MCF 10A (cell line): Measurements from ENCODE around the gene FERMT2. TPM values are rescaled to one million over a fixed set of nuclear protein-coding genes. Genes with fewer than 3 reads are reported as not detected.

Experiments
- BruUV-seq: library from RNA; stranded (reverse); fragments of 400-500 nt; replicated peaks from 2 replicates; lab custom pipeline; 2021; lab: Mats Ljungman, UMichigan
- CTCF ChIA-PET: fragments of 300-600 bp; sonication (Branson Sonifier 250); formaldehyde crosslinking; extraction: SDS; loops from one replicate; lab custom pipeline; 2021; ENCODE audit warnings: antibody characterized with exemption, inconsistent platforms; lab: Yijun Ruan, JAX
- POLR2A ChIA-PET: fragments of 300-600, 350-650 bp; sonication (Branson Sonifier 250); formaldehyde crosslinking; extraction: SDS; loops from one replicate; lab custom pipeline; 2020; ENCODE audit warnings: antibody characterized with exemption, inconsistent platforms; lab: Yijun Ruan, JAX
- DNase-seq: peaks from one replicate; pipeline ENCODE4 v3.0.0-alpha.2; 2018; ENCODE audit not compliant: unreplicated experiment
- H3K27ac Mint-ChIP-seq: one replicate; pipeline ENCODE4 v1.8.0; 2022; ENCODE audit warnings: mild to moderate bottlenecking, low read depth, mixed read lengths; ENCODE audit not compliant: unreplicated experiment
- H3K27me3 Mint-ChIP-seq: one replicate; pipeline ENCODE4 v1.8.0; 2022; ENCODE audit warnings: mixed read lengths; ENCODE audit not compliant: insufficient read depth, unreplicated experiment
- H3K36me3 Mint-ChIP-seq: one replicate; pipeline ENCODE4 v1.8.0; 2022; ENCODE audit warnings: mild to moderate bottlenecking, moderate library complexity, mixed read lengths; ENCODE audit not compliant: insufficient read depth, unreplicated experiment
- H3K4me1 Mint-ChIP-seq: one replicate; pipeline ENCODE4 v1.8.0; 2022; ENCODE audit warnings: mixed read lengths; ENCODE audit not compliant: insufficient read depth, unreplicated experiment
- H3K4me3 Mint-ChIP-seq: one replicate; pipeline ENCODE4 v1.8.0; 2022; ENCODE audit warnings: mild to moderate bottlenecking, moderate library complexity, mixed read lengths; ENCODE audit not compliant: unreplicated experiment
- H3K9me3 Mint-ChIP-seq: one replicate; pipeline ENCODE4 v1.8.0; 2022; ENCODE audit warnings: mixed read lengths; ENCODE audit not compliant: unreplicated experiment
- intact Hi-C: fragments of 100-400 bp; cut with micrococcal nuclease; formaldehyde crosslinking; loops from 2 replicates; pipeline ENCODE4 v1.14.1; 2022
- total RNA-seq: library from RNA; stranded (reverse); gene quantifications from 2 replicates; pipeline ENCODE4 v1.2.3, GENCODE V29; 2022
- TF ChIP-seq, protein P1 (sequence below): fragments of 200-600 bp; IDR thresholded peaks from one replicate; pipeline ENCODE4 v1.8.0; 2022; ENCODE audit warnings: antibody characterized with exemption, mild to moderate bottlenecking; ENCODE audit not compliant: unreplicated experiment

FERMT2 gene
- total RNA-seq, 1 experiment from 2014 or later: 62.7 TPM

DNA sequence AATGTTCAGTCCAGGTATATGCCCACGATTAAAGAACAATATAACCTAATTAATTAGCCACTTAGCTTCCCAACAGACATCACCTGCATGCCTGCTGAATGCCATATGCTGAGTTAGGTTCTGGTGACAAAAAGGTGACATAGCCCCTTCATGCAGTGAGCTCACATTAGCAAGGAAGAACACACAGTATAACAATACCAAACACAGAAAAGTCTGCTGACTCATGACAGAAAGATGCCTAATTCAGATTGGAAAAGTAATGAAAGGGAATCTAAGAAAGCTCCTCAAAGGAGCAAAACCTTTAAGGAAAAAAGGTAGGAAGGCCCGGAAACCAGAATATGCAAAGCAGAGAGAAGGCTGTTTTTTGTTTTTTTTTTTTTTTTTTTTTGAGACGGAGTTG lies 59.0 kb downstream of the FERMT2 start:
- BruUV-seq: no TSS peak
- H3K27me3 Mint-ChIP-seq: no peaks in the 10 kb centered on the region
- TF ChIP-seq, protein P1, sequence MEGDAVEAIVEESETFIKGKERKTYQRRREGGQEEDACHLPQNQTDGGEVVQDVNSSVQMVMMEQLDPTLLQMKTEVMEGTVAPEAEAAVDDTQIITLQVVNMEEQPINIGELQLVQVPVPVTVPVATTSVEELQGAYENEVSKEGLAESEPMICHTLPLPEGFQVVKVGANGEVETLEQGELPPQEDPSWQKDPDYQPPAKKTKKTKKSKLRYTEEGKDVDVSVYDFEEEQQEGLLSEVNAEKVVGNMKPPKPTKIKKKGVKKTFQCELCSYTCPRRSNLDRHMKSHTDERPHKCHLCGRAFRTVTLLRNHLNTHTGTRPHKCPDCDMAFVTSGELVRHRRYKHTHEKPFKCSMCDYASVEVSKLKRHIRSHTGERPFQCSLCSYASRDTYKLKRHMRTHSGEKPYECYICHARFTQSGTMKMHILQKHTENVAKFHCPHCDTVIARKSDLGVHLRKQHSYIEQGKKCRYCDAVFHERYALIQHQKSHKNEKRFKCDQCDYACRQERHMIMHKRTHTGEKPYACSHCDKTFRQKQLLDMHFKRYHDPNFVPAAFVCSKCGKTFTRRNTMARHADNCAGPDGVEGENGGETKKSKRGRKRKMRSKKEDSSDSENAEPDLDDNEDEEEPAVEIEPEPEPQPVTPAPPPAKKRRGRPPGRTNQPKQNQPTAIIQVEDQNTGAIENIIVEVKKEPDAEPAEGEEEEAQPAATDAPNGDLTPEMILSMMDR: no peak
- H3K9me3 Mint-ChIP-seq: no peaks in the 10 kb centered on the region
- DNase-seq: no peak
- ChIA-PET CTCF (no interaction called here), POLR2A (interaction anchor here (1.1 kb wide), 1 partner anchor 9 kb away, joined by 3 read pairs; no protein-coding TSS in a partner anchor)
- H3K36me3 Mint-ChIP-seq: peaks cover 49% of the 10 kb centered on the region
- peaks cover 9% of the 10 kb centered on the region for H3K4me1 Mint-ChIP-seq
- H3K27ac Mint-ChIP-seq: no peak overlapping the region
- intact Hi-C loops: no loop called here
- H3K4me3 Mint-ChIP-seq: no peak overlapping the region

DNA sequence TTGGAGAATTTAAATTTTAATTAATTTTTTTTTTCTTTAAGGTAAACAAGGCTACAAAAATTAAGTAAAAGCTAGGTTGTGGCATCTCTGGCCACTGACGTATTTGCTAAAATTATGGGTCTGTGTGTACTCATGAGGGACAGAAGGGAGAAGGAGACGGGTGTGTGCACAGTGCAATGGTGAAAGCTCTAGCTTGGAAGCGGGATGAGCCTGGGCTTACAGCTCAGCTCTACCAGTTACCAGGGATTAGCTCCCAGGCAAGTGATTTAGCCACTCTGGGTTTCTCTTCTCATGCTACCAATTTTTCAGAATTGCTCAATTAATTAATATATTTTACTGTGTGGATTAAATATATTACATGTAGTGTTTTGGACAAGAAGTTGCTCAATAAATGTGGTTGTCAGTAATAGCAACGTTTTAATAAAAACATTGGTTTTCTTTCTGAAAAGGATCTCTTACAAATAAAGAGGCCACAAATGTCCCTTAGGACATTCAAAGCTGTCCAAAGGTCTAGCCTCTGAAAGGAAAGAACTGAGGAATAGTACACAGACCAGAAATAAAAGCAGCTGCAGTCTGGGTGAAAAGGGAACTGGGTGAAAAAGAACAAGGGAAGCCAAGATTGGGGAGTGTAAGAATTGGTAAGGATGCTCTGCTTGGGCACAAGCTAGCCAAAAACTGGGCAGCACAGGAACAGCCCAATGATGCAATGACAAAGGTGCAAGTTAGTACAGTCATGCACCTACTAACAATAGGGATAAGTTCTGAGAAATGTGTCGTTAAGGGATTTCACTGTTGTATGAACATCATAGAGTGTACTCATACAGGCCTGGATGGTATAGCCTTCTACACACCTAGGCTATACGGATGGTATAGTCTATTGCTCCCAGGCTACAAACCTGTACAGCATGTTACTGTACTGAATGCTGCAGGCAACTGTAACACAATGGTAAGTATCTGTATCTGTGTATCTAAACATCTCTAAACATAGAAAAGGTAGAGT lies 61.7 kb downstream of the FERMT2 start:
- DNase-seq: no peak
- BruUV-seq: no TSS peak
- Mint-ChIP-seq H3K27me3 (no peaks in the 10 kb centered on the region), H3K36me3 (peaks cover 61% of the 10 kb centered on the region), H3K9me3 (no peaks in the 10 kb centered on the region), H3K27ac (no peak overlapping the region), H3K4me3 (no peak overlapping the region), H3K4me1 (no peaks in the 10 kb centered on the region)
- POLR2A ChIA-PET: interaction anchor here (1.8 to 3.4 kb wide), 3 partner anchors 11 to 20 kb away, joined by 6 to 12 read pairs (median 7); no protein-coding TSS in a partner anchor
- intact Hi-C loops: no loop called here
- TF ChIP-seq, protein P1: no peak
- CTCF ChIA-PET: interaction anchor here (0.7 to 1.4 kb wide), 2 partner anchors 23 to 66 kb away, joined by 3 read pairs; no protein-coding TSS in a partner anchor

DNA sequence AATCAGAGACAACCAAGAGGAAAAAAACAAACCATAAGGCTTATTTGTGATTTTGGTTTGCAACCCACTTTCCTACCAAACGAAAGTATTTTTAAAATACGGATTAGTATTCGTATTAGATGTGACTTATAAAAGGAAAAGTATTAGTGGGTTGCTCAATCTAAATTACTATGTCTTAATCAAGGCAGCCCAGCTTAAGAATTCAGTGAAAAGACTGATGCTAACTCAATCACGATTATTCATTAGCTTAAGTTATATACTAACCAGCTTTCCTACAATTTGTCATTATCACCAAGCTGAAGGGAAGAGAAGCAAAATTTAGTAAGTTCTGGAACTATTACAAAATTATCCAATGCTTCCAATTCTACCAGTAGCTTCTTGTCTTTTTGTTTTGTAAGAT lies 62.7 kb downstream of the FERMT2 start:
- Mint-ChIP-seq H3K27ac (no peak overlapping the region), H3K27me3 (no peaks in the 10 kb centered on the region), H3K36me3 (peaks cover 61% of the 10 kb centered on the region), H3K9me3 (no peaks in the 10 kb centered on the region), H3K4me3 (no peak overlapping the region), H3K4me1 (peaks cover 5% of the 10 kb centered on the region)
- TF ChIP-seq, protein P1: no peak
- CTCF ChIA-PET: interaction anchor here (0.6 kb wide), 1 partner anchor 23 kb away, joined by 3 read pairs; no protein-coding TSS in a partner anchor
- intact Hi-C loops: no loop called here
- no peak for DNase-seq
- BruUV-seq: no TSS peak
- POLR2A ChIA-PET: interaction anchor here (0.9 to 3.4 kb wide), 4 partner anchors 10 to 64 kb away, joined by 3 to 12 read pairs (median 6); no protein-coding TSS in a partner anchor

DNA sequence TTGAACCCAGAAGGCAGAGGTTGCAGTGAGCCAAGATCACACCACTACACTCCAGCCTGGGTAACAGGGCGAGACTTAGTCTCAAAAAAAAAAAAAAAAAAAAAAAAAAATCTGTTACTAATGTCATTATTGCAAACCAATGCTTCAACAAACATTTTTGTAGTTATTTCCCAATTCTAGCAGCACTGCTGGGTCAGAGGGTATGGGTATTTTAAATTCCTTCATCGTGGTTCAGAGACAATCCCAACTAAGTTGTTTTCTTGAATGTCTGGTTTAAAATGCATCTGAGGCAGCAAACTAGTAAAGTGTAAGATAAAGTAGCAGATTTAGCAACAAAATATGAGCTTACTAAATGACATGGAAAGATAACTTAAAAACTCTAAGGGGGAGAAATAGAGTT lies 65.6 kb downstream of the FERMT2 start:
- Mint-ChIP-seq H3K4me3 (no peak overlapping the region), H3K27ac (no peak overlapping the region), H3K9me3 (no peaks in the 10 kb centered on the region), H3K36me3 (peaks cover 60% of the 10 kb centered on the region), H3K4me1 (peaks cover 5% of the 10 kb centered on the region), H3K27me3 (no peaks in the 10 kb centered on the region)
- no TSS peak for BruUV-seq
- CTCF ChIA-PET: no interaction called here
- no peak for DNase-seq
- intact Hi-C loops: no loop called here
- POLR2A ChIA-PET: no interaction called here
- TF ChIP-seq, protein P1: no peak
